Stomach (tissue), 4 donors: ENCODE results near the gene SH3BGRL3.
"Not testable (repeated sequence)": the region's sequence is repeated elsewhere in the genome, so short reads cannot be mapped to it uniquely, and the experiment has no call there.

Source experiments
- CTCF ChIP-seq, 7 experiments: fragments of 450-650 bp in 4 of 7; fragments of 200-600 bp in 3 of 7; sonication (generic) in 3 of 7; IDR thresholded peaks; one replicate each; pipeline ENCODE4 v1.5.1; 2016 to 2019; ENCODE audit warnings: antibody characterized with exemption in 7 of 7, control low read depth in 2 of 7, mild to moderate bottlenecking in 1 of 7
- EP300 ChIP-seq: sonication (generic); formaldehyde crosslinking; IDR thresholded peaks from one replicate; pipeline ENCODE4 v1.6.1; 2017; ENCODE audit warnings: antibody characterized with exemption
- POLR2A ChIP-seq, 4 donors: fragments of 450-650 bp; IDR thresholded peaks; one replicate each; pipeline ENCODE4 v1.6.1; 2016; ENCODE audit warnings: antibody characterized with exemption in 4 of 4, control low read depth in 2 of 4, mild to moderate bottlenecking in 1 of 4, moderate library complexity in 1 of 4

- not testable (repeated sequence) for TF ChIP-seq CTCF (IDR thresholded peaks at IDR 0.05); EP300; POLR2A (IDR thresholded peaks at IDR 0.05)
Measured at GRCh38 chr1:26230682-26231081, 49.2 kb upstream of the SH3BGRL3 start.
